Fibroblast of upper back skin (primary cell): Measurements from ENCODE around the gene GNG4.
"Not testable (repeated sequence)": the region's sequence is repeated elsewhere in the genome, so short reads cannot be mapped to it uniquely, and the experiment has no call there.

Source experiments
- DNase-seq: peaks from one replicate; pipeline ENCODE4 v3.0.0-alpha.2; 2013

The GNG4 gene

GRCh38 chr1:235648954-235649367 lies 623 bp downstream of the GNG4 start:
- peak; percentile 47 for DNase-seq

- no peak for DNase-seq
Observed at GRCh38 chr1:235648407-235648907, 1.1 kb downstream of the GNG4 start.

- not testable (repeated sequence) for DNase-seq
Observed at GRCh38 chr1:235647537-235647936, 2.0 kb downstream of the GNG4 start.

- no peak for DNase-seq
Observed at GRCh38 chr1:235646463-235646862, 3.1 kb downstream of the GNG4 start.

- no peak for DNase-seq
Observed at GRCh38 chr1:235644693-235645305, 4.8 kb downstream of the GNG4 start.

- DNase-seq, result no peak
Observed at GRCh38 chr1:235643837-235644692, 5.5 kb downstream of the GNG4 start.

- DNase-seq, result no peak
Observed at GRCh38 chr1:235642943-235643371, 6.6 kb downstream of the GNG4 start.

GRCh38 chr1:235642011-235642942 lies 7.3 kb downstream of the GNG4 start:
- no peak for DNase-seq

GRCh38 chr1:235640580-235640979 lies 9.0 kb downstream of the GNG4 start:
- DNase-seq, result no peak

GRCh38 chr1:235639226-235640205 lies 10.1 kb downstream of the GNG4 start:
- DNase-seq, result no peak

- DNase-seq, result not testable (repeated sequence)
Observed at GRCh38 chr1:235638612-235639011, 11.0 kb downstream of the GNG4 start.

GRCh38 chr1:235637756-235638534 lies 11.6 kb downstream of the GNG4 start:
- DNase-seq, result no peak

GRCh38 chr1:235635938-235636662 lies 13.5 kb downstream of the GNG4 start:
- no peak for DNase-seq

- DNase-seq, result peak; percentile 62
Observed at GRCh38 chr1:235632506-235633401, 16.8 kb downstream of the GNG4 start.

- DNase-seq, result no peak
Observed at GRCh38 chr1:235631816-235632215, 17.8 kb downstream of the GNG4 start.

GRCh38 chr1:235628316-235629005 lies 21.1 kb downstream of the GNG4 start:
- DNase-seq, result no peak

- DNase-seq, result no peak
Observed at GRCh38 chr1:235625831-235626230, 23.8 kb downstream of the GNG4 start.

GRCh38 chr1:235625340-235625739 lies 24.2 kb downstream of the GNG4 start:
- no peak for DNase-seq
